Ovary (tissue), 9 donors: ENCODE data around the gene CTBP2. TPM values are rescaled to one million over a fixed set of nuclear protein-coding genes. Genes with fewer than 3 reads are reported as not detected.

Experiments used
- DNase-seq, 5 donors: peaks; one replicate each; pipeline ENCODE4 v3.0.0-alpha.2; 2019 to 2020
- H3K27ac ChIP-seq, 2 donors: fragments of 200-600 bp; one replicate each; pipeline versions ENCODE4 v1.5.1 to v1.8.0; 2019 to 2022
- H3K27me3 ChIP-seq: fragments of 200-600 bp; one replicate; pipeline ENCODE4 v1.8.0; 2022
- H3K36me3 ChIP-seq: fragments of 200-600 bp; sonication (generic); one replicate; pipeline ENCODE4 v1.5.1; 2019
- H3K4me1 ChIP-seq: one replicate; pipeline ENCODE4 v1.8.1; 2013; ENCODE audit warnings: mild to moderate bottlenecking, moderate library complexity; ENCODE audit not compliant: insufficient read depth
- H3K4me3 ChIP-seq: fragments of 200-600 bp; sonication (generic); one replicate; pipeline ENCODE4 v1.5.1; 2017
- H3K9me3 ChIP-seq, 2 donors: fragments of 200-600 bp in 1 of 2; sonication (generic) in 1 of 2; one replicate each; pipeline versions ENCODE4 v1.5.1 to v1.8.1; 2013 to 2019; ENCODE audit warnings: mild to moderate bottlenecking in 1 of 2, moderate library complexity in 1 of 2
- CTCF ChIP-seq, 3 donors: fragments of 450-650 bp in 2 of 3; fragments of 200-600 bp in 1 of 3; IDR thresholded peaks; one replicate each; pipeline versions ENCODE4 v1.5.1 to v1.8.0; 2016 to 2022; ENCODE audit warnings: antibody characterized with exemption in 3 of 3, mild to moderate bottlenecking in 1 of 3
- EP300 ChIP-seq: sonication (generic); formaldehyde crosslinking; IDR thresholded peaks from one replicate; pipeline ENCODE4 v1.6.1; 2017; ENCODE audit warnings: antibody characterized with exemption
- POLR2A ChIP-seq: fragments of 450-650 bp; IDR thresholded peaks from one replicate; pipeline ENCODE4 v1.6.1; 2017; ENCODE audit warnings: antibody characterized with exemption, mild to moderate bottlenecking, moderate library complexity
- WGBS, 3 donors: extraction: QIAGEN DNeasy Blood & Tissue Kit in 1 of 3; methylation state at CpG; one replicate each; pipeline versions ENCODE4 v1.1.5 to v1.1.7; 2013 to 2017; 5-methylcytosine and 5-hydroxymethylcytosine counted together
- intact Hi-C, 4 donors: fragments of 100-400 bp; cut with DNase I; formaldehyde crosslinking; loops; one replicate each; pipeline versions ENCODE4 v1.11.0 to v1.15.1; 2022 to 2023
- polyA plus RNA-seq, 2 donors: library from polyadenylated mRNA; stranded (reverse); fragments of 200-250 nt in 1 of 2; fragments of 350-450 nt in 1 of 2; fragmentation: Illumina TruSeq in 1 of 2; extraction: RNeasy Lipid Tissue Mini Kit (QIAGEN cat#74804) in 1 of 2; gene quantifications; one replicate each; pipeline ENCODE4 v1.2.3, GENCODE V29; 2013 to 2014
- total RNA-seq, 7 donors: library from RNA; depleted of rRNA in 2 of 7; stranded (reverse); fragments of >200 nt in 2 of 7; fragmentation: NEBNext Ultra II Directional in 3 of 7; extraction: Animal tissue kit (Norgen Biotek cat#: 25700) in 3 of 7; gene quantifications; one replicate each; pipeline versions ENCODE4 v1.1.0 to v1.2.4, GENCODE V29; 2016 to 2023
- donor health status: DM: no; HTN: no; CAD: no; lungs with moderate emphysema.
- donor health status: DM: no; HTN: no; CAD: no.
- donor health status: Bipolar disorder and iron deficiency.
- donor health status: DM: yes; HTN: yes; CAD: no.
- donor health status: DM: no; HTN: no; CAD: no.
- donor health status: DM: yes; HTN: yes; CAD: no.

Gene CTBP2
- total and polyA plus RNA-seq, 9 donors, result 25.3 to 107 (median 69.5) TPM

GRCh38 chr10:125102821-125103220, 57.5 kb downstream of the CTBP2 start:
- no peak for TF ChIP-seq EP300
- TF ChIP-seq POLR2A, result no peak
- WGBS, 3 donors, result 88 to 92% (median 90%) methylated on average over 10 of the region's 10 CpGs
- DNase-seq, result peak in 3 of 5 donors; percentile 9 to 17 (median 12)
- no peaks in the 10 kb centered on the region for H3K27me3 ChIP-seq
- no peaks in the 10 kb centered on the region for H3K9me3 ChIP-seq
- peaks cover 11% of the 10 kb centered on the region for H3K4me1 ChIP-seq
- no peak overlapping the region for H3K4me3 ChIP-seq
- intact Hi-C loops, result no loop called here
- no peak overlapping the region for H3K27ac ChIP-seq
- no peaks in the 10 kb centered on the region for H3K36me3 ChIP-seq

- H3K27me3 ChIP-seq, result no peaks in the 10 kb centered on the region
- H3K4me3 ChIP-seq, result no peak overlapping the region
- WGBS, 3 donors, result 45 to 63% (median 56%) methylated on average over 3 of the region's 3 CpGs
- no peaks in the 10 kb centered on the region for H3K9me3 ChIP-seq
- intact Hi-C loops, result no loop called here
- TF ChIP-seq POLR2A (no peak), EP300 (no peak), CTCF (IDR thresholded peaks at IDR 0.05) (no peak)
- peak in 3 of 5 donors; percentile 7 to 13 (median 10) for DNase-seq
- H3K27ac ChIP-seq, result no peak overlapping the region
- no peaks in the 10 kb centered on the region for H3K36me3 ChIP-seq
- peaks cover 11% of the 10 kb centered on the region for H3K4me1 ChIP-seq
These were observed 58.1 kb downstream of the CTBP2 start for GRCh38 chr10:125102246-125102645.

- peak in 2 of 5 donors; percentile 7 to 9 for DNase-seq
- Histone ChIP-seq H3K27ac (no peak overlapping the region), H3K4me3 (no peak overlapping the region), H3K9me3 (no peaks in the 10 kb centered on the region), H3K27me3 (no peaks in the 10 kb centered on the region), H3K4me1 (peaks cover 11% of the 10 kb centered on the region), H3K36me3 (no peaks in the 10 kb centered on the region)
- no peak for TF ChIP-seq EP300
- no peak for TF ChIP-seq CTCF (IDR thresholded peaks at IDR 0.05)
- TF ChIP-seq POLR2A, result no peak
- intact Hi-C loops, result no loop called here
- 94 to 97% (median 95%) methylated on average over 9 of the region's 9 CpGs for WGBS, 3 donors
These were observed 58.8 kb downstream of the CTBP2 start for GRCh38 chr10:125101581-125101980.

- TF ChIP-seq EP300 (no peak), CTCF (IDR thresholded peaks at IDR 0.05) (no peak), POLR2A (no peak)
- Histone ChIP-seq H3K4me3 (no peak overlapping the region), H3K9me3 (no peaks in the 10 kb centered on the region), H3K4me1 (peaks cover 13% of the 10 kb centered on the region), H3K27me3 (no peaks in the 10 kb centered on the region), H3K27ac (no peak overlapping the region), H3K36me3 (no peaks in the 10 kb centered on the region)
- intact Hi-C loops, result no loop called here
- WGBS, 3 donors, result 91 to 93% (median 93%) methylated on average over 9 of the region's 9 CpGs
- peak in 2 of 5 donors; percentile 8 to 10 for DNase-seq
These were observed 59.3 kb downstream of the CTBP2 start for GRCh38 chr10:125101049-125101448.

- intact Hi-C loops, result no loop called here
- WGBS, 3 donors, result 91 to 93% (median 93%) methylated on average over 20 of the region's 20 CpGs
- no peaks in the 10 kb centered on the region for H3K36me3 ChIP-seq
- peak in 3 of 5 donors; percentile 11 to 23 (median 20) for DNase-seq
- no peak overlapping the region for H3K27ac ChIP-seq
- no peaks in the 10 kb centered on the region for H3K9me3 ChIP-seq
- H3K4me3 ChIP-seq, result no peak overlapping the region
- no peak for TF ChIP-seq POLR2A
- no peak for TF ChIP-seq EP300
- TF ChIP-seq CTCF (IDR thresholded peaks at IDR 0.05), result no peak
- no peaks in the 10 kb centered on the region for H3K27me3 ChIP-seq
- peaks cover 31% of the 10 kb centered on the region for H3K4me1 ChIP-seq
These were observed 62.8 kb downstream of the CTBP2 start for GRCh38 chr10:125097409-125098070.
